Measurements from ENCODE around the gene IAH1.
"Not testable (repeated sequence)": the region's sequence is repeated elsewhere in the genome, so short reads cannot be mapped to it uniquely, and the experiment has no call there.

IAH1 gene

DNA sequence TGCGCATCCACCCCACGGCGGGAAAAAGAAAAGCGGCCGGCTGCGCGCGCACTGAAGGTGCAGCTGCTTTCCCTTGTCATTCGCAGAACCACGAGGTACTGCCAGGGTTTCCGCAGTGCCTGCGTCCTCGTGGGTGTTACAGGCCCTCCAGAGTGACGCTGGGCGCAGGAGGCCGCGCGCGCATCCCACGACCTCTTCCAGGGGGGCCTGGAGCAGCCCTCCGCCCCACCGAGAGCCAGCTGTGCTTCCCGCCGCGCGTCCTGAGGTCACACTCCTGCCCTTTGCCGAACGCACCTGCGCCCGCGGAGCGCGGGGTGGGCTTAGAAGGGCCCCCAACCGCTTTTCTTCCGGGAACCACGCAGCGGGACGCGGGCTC lies 378 bp upstream of the IAH1 start:
- DNase-seq, result peak; percentile 23

GRCh38 chr2:9477914-9478313 lies 3.6 kb downstream of the IAH1 start:
- no peak for DNase-seq

DNA sequence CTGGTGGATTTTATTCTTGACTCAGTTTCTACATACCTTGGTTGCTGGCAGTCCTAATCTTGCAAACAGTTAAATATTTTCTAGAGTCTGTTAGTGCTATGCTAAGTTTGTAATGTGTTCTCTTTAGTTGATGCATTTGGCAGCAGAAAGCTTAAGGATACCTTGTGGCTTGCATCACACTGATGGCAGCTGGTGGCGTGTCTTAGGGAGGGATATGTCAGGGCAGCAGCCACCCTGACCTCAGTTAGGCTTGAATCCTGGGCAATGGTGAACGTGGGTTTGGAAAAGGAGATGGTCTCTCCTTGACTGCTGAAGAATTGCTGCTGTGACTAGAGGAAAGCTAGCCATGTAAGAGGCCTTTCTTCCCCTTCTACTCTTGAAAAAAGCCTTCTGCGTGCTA lies 4.2 kb downstream of the IAH1 start:
- DNase-seq, result no peak

- DNase-seq, result no peak
These were observed 5.8 kb downstream of the IAH1 start for GRCh38 chr2:9480157-9480556.

DNA sequence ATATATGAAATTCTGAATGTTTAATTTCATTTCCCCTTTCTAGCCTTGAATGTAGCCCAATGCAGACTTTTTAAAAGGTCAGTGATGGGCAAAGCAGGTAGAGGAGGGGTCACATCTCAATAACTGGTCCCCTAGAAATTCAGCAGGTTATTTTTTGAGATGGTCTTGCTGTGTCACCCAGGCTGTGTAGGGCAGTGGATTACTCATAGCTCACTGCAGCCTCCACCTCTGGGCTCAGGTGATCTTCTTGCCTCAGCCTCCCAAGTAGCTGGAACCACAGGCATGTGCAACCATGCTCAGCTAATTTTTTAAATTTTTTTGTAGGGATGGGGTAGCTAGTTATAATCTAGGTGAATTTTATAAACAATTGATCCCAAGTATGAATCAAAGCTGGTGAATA lies 8.8 kb downstream of the IAH1 start:
- no peak for DNase-seq

DNA sequence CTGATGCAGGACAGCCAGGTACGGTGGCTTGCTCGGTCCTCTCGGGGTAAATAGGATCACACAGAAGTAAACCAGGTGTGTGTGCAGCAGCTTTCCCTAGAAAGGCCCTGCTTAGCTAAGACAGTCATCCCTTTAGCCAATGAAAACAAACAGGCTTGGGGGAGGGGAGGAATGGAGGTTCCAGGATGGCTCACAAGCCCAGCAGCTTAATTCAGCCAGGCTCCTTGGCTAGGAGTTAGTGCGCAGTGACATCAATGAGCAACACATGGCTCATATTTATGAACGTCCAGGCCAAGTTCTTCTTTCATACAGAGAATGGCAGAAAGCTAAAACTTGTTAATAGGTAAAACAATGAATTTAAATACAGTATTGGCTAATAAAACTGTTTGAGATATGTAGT lies 10.2 kb downstream of the IAH1 start:
- no peak for DNase-seq

- no peak for DNase-seq
These were observed 14.5 kb downstream of the IAH1 start for GRCh38 chr2:9488583-9489547.

GRCh38 chr2:9490789-9491188 lies 16.4 kb downstream of the IAH1 start:
- DNase-seq, result no peak

DNA sequence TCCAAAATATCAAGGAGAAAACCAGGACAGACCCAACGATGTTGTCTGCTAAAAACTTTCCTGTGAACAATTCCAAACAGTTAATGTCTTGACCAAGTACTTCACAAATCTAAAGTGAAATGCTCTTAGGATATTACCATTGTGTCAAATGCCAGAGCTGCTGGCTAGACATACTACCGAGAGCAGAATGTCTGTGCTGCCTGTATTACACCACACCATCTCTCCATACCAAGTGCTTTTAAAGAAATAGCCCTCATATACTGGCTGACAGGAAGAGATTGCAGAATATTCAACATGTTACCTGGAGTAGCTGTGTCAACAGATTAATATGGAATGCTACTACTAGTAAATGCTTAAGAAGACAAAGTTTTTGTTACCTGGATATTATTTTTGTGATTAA lies 18.6 kb downstream of the IAH1 start:
- no peak for DNase-seq

DNA sequence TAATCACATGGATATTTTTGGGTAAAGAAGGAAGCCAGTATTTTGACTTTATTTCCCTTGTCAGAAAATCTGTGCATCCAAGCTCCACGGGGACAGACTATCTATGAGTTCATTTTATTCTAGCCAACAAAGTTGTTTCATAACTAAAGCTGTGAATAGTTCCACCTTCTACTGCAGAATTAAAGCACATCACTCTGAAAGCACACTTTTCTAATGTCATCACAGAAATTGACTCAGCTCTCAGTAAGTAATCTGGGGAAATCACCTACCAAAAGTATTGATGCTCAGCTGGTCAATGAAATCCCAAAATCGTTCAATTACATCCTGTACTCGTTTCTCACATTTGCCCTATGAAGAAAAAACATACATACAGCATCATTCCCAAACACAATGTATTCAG lies 19.1 kb downstream of the IAH1 start:
- DNase-seq, result no peak

DNA sequence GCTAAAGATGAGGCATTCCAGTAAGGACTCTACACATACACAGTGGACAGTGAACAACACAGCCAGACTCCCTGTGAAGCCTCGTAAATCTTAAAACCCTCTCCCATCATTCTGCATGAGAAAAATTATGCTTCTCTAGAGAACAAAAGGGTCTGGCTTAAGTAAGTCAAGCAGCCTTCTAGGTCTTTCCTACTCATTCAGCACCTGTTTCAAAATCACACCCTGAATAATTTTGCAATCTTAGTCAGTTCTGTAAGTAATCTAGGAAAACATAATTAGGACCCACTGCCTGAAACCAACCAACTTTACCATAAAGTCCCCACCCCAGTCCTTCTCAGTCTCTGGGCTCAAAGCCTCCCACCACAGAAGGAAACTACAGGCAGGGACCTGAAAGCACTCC lies 19.7 kb downstream of the IAH1 start:
- DNase-seq, result no peak

- DNase-seq, result no peak
These were observed 22.7 kb downstream of the IAH1 start for GRCh38 chr2:9497017-9497416.

GRCh38 chr2:9498210-9498609 lies 23.9 kb downstream of the IAH1 start:
- no peak for DNase-seq

DNA sequence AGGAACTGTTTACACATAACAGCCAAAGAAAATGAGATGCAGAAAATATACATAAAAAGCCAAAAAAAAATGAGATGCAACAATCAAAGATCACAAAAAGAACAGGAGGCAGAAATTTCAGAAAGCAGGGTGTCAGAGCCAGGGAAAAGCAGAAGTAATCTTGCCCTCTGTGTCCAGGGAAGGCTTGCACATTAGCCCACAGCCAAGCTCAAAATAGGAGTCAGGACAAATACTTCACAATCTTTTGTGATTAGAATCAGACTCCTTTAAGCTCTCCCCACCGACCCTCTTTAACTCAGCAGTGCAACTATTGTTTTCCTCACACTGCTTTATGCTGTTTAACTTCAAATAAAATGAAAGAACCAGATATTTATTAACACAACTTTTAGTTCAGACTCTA lies 34.6 kb downstream of the IAH1 start:
- no peak for DNase-seq

GRCh38 chr2:9513946-9514345 lies 39.6 kb downstream of the IAH1 start:
- DNase-seq, result not testable (repeated sequence)

- no peak for DNase-seq
These were observed 42.9 kb downstream of the IAH1 start for GRCh38 chr2:9517118-9517782.

- no peak for DNase-seq
These were observed 43.8 kb downstream of the IAH1 start for GRCh38 chr2:9518163-9518562.

- DNase-seq, result no peak
These were observed 44.4 kb downstream of the IAH1 start for GRCh38 chr2:9518780-9519179.

DNA sequence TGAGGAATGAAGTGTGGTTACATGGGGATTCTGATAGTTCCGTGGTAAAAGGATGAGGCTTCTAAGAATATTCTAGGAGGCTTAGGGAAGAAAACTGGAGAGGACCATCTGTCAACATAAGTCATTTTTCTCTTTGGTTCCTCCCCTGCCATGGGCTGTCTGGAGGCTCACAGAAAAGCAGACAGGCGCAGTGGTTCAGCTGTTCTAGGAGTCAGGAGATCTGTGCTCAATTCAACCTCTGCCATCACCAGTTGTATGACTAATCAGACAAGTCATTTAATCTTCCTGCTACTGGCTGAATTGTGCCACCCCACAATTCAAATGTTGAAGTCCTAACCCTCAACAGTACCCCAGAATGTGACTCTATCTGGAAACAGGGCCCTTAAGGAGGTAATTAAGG lies 44.9 kb downstream of the IAH1 start:
- no peak for DNase-seq

DNA sequence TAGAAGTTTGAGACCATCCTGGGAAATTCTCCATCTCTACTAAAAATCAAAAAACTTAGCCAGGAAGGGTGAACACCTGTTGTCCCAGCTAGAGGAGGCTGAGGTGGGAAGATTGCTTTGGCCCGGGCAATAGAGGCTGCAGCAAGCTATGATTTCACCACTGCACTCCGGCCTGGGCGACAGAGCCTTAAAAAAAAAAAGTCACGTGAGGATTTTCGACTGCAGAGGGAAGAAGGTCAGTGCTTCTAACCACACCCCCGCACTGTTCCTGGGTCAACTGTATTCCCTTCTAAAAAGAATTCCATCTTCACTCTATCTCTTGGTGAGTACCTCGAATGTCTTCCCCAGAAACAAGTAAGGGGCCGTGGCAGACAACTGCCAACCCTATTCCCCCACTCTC lies 49.9 kb downstream of the IAH1 start:
- DNase-seq, result no peak

- no peak for DNase-seq
These were observed 50.9 kb downstream of the IAH1 start for GRCh38 chr2:9525266-9525665.

- no peak for DNase-seq
These were observed 53.8 kb downstream of the IAH1 start for GRCh38 chr2:9527995-9528787.

DNA sequence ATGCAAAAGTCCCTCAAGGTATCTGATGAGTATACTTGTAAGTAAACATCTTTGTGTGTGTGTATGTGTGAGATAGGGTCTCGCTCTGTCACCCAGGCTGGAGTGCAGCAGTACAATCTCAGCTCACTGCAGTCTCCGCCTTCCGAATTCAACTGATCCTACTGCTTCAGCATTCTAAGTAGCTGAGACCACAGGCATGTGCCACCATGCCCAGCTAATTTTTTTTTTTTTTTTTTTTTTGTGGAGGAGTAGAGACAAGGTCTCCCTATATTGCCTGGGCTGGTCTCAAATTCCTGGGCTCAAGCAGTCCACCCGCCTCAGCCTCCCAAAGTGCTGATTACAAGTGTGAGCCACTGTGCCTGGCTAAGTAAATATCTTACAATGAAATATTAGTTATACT lies 58.1 kb downstream of the IAH1 start:
- no peak for DNase-seq

DNA sequence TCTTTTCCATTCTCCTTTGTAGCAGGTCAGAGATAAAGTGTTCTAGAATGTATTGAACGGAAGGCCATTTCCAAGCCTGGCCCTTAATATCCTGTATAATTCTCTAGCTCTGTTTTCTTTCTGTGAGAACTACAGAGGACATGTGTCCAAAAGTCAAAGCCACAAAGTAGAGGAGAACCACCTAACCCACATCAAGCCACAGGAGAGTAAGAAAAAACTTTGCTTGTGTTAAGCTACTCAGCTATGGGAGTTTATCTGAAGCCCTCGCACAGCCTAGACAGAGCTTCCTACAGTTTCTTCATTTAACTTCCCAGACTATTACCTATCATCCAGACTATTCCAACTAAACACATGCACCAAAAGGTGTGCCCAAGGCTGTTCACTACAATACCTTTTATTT lies 59.3 kb downstream of the IAH1 start:
- no peak for DNase-seq

All from NCI-H2171 (cell line).